ENCODE results near the gene EXPH5.

DNA sequence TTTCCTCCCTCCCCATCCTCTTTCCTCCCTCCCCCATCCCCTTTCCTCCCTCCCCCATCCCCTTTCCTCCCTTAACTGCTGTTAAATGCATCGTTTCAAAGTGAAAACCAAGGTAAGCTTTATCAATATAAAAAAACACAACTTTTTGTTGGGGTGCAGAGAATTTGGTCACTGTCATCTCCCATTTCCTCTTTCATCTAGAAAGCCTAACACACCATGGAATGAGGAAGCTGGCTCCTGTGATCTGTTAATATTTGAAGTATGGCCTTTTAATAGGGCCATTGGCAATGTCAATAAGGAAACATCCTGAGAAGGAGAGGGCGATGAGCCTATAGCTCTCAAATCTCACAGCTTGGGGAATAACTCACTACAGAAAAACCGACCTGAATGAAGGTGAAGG lies 7.0 kb downstream of the EXPH5 start:
- TF ChIP-seq, protein P1, sequence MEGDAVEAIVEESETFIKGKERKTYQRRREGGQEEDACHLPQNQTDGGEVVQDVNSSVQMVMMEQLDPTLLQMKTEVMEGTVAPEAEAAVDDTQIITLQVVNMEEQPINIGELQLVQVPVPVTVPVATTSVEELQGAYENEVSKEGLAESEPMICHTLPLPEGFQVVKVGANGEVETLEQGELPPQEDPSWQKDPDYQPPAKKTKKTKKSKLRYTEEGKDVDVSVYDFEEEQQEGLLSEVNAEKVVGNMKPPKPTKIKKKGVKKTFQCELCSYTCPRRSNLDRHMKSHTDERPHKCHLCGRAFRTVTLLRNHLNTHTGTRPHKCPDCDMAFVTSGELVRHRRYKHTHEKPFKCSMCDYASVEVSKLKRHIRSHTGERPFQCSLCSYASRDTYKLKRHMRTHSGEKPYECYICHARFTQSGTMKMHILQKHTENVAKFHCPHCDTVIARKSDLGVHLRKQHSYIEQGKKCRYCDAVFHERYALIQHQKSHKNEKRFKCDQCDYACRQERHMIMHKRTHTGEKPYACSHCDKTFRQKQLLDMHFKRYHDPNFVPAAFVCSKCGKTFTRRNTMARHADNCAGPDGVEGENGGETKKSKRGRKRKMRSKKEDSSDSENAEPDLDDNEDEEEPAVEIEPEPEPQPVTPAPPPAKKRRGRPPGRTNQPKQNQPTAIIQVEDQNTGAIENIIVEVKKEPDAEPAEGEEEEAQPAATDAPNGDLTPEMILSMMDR (IDR thresholded peaks at IDR 0.05), result no peak
- TF ChIP-seq POLR2A (IDR thresholded peaks at IDR 0.05), result no peak
